Esophagus muscularis mucosa (tissue), 4 donors: Measurements from ENCODE around the gene JTB. TPM values are rescaled to one million over a fixed set of nuclear protein-coding genes. Genes with fewer than 3 reads are reported as not detected.
"Not testable (repeated sequence)": the region's sequence is repeated elsewhere in the genome, so short reads cannot be mapped to it uniquely, and the experiment has no call there.

Source experiments
- DNase-seq: peaks from one replicate; pipeline ENCODE4 v3.0.0-alpha.2; 2017; ENCODE audit errors: extremely low spot score
- H3K27ac ChIP-seq, 4 donors: fragments of 200-600 bp; sonication (generic); replicated peaks in 1 of 4; 1 replicate in 3 of 4; 2 replicates in 1 of 4; pipeline ENCODE4 v1.5.1; 2016 to 2019; ENCODE audit warnings: mild to moderate bottlenecking in 1 of 4
- H3K27me3 ChIP-seq, 4 donors: fragments of 200-600 bp; sonication (generic); one replicate each; pipeline versions ENCODE4 v1.5.1 to v1.6.0; 2016 to 2019
- H3K36me3 ChIP-seq, 4 donors: fragments of 200-600 bp; sonication (generic); one replicate each; pipeline ENCODE4 v1.5.1; 2016 to 2019
- H3K4me1 ChIP-seq, 4 donors: fragments of 200-600 bp; sonication (generic); one replicate each; pipeline ENCODE4 v1.5.1; 2016 to 2019
- H3K4me3 ChIP-seq, 4 donors: fragments of 200-600 bp; sonication (generic); 1 replicate in 2 of 4; 2 replicates in 2 of 4; pipeline ENCODE4 v1.5.1; 2016 to 2019; ENCODE audit warnings: mild to moderate bottlenecking in 4 of 4, moderate library complexity in 1 of 4
- H3K9me3 ChIP-seq, 4 donors: fragments of 200-600 bp; sonication (generic); 1 replicate in 3 of 4; 2 replicates in 1 of 4; pipeline ENCODE4 v1.5.1; 2016 to 2019
- CTCF ChIP-seq, 3 experiments: fragments of 200-600 bp in 2 of 3; fragments of 450-650 bp in 1 of 3; sonication (generic) in 2 of 3; IDR thresholded peaks; one replicate each; pipeline ENCODE4 v1.5.1; 2017 to 2019; ENCODE audit warnings: antibody characterized with exemption in 3 of 3, mild to moderate bottlenecking in 2 of 3, moderate library complexity in 1 of 3
- EP300 ChIP-seq: sonication (generic); formaldehyde crosslinking; IDR thresholded peaks from one replicate; pipeline ENCODE4 v1.6.1; 2017; ENCODE audit warnings: antibody characterized with exemption
- POLR2A ChIP-seq: fragments of 450-650 bp; IDR thresholded peaks from one replicate; pipeline ENCODE4 v1.6.1; 2017; ENCODE audit warnings: antibody characterized with exemption, moderate library complexity, mild to moderate bottlenecking, low read depth
- POLR2AphosphoS5 ChIP-seq, 2 donors: sonication (generic); formaldehyde crosslinking; IDR thresholded peaks; one replicate each; pipeline ENCODE4 v1.6.1; 2017; ENCODE audit warnings: antibody characterized with exemption in 2 of 2
- WGBS: methylation state at CpG from one replicate; pipeline ENCODE4 v1.1.5; 2018; 5-methylcytosine and 5-hydroxymethylcytosine counted together
- intact Hi-C: fragments of 100-400 bp; cut with DNase I; formaldehyde crosslinking; loops from one replicate; pipeline ENCODE4 v1.15.1; 2023
- total RNA-seq, 4 donors: library from RNA; depleted of rRNA; stranded (reverse); fragments of >200 nt; gene quantifications; one replicate each; pipeline versions ENCODE4 v1.1.0 to v1.2.1, GENCODE V29; 2016

The JTB gene
- total RNA-seq, 4 donors from 2014 or later, result 175 to 238 (median 216) TPM

DNA sequence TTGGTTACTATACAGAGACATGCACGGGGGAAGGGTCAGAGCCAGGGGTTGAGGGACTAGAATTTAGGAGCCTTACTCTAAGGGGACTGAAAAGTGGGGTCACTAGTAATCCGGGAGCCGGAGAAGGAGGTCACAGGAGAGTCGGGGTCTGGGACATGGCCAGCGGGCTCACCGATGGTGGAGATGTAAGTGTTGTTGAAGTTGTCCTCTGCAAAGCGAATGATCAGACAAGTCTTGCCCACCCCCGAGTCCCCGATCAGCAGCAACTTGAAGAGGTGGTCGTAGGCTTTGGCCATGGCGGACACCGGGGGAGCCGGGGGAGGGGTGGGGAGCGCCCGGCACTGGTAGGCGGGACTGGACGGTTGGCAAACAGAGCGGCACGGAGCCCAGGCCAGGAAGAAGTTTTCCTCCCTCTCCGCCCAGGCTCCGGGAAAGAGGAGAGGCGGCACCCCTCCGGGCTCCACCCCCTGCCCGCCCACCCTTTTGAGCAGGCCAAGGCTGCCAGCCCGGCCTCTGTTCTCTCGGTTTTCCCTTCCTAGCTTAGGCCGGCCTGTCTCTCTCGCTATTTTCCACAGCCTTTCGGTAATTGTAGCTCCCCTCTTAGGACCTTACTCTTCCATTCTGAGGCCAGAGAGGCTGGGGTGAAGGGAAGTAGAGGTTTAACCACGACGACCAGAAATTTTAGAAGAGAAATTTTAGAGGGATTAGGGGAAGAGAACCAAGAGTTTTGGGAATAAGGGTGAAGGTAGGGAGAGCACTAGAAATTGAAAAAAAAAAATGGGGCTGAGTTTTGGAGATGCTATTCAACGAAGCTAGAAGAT, 8.7 kb upstream of the JTB start, which contains the start of gene RAB13:
RAB13 (minus strand) TSS at position 399 of the 821 bp plus-strand sequence; CDS start at position 296, 103 bp downstream.
- Histone ChIP-seq H3K9me3 (no peaks in the 10 kb centered on the region), H3K4me3 (peak within 1 kb of the TSS; percentile 61 to 71 (median 64)), H3K27me3 (no peaks in the 10 kb centered on the region), H3K4me1 (peaks cover 18 to 39% (median 37%) of the 10 kb centered on the region in 4 donors), H3K27ac (peak within 1 kb of the TSS; percentile 83 to 91 (median 88)), H3K36me3 (peaks cover 4 to 23% (median 15%) of the 10 kb centered on the region in 4 donors)
- no peak for TF ChIP-seq POLR2A
- peak; percentile 72 to 84 for TF ChIP-seq POLR2AphosphoS5 (IDR thresholded peaks at IDR 0.05)
- intact Hi-C loops, result loop anchor here (2.0 to 5.0 kb wide), 3 partner anchors 39 to 309 kb away; partner anchors contain the start of genes DENND4B and NPR1
- DNase-seq, result peak; percentile 98
- WGBS, result 2% methylated on average over 27 of the region's 32 CpGs

DNA sequence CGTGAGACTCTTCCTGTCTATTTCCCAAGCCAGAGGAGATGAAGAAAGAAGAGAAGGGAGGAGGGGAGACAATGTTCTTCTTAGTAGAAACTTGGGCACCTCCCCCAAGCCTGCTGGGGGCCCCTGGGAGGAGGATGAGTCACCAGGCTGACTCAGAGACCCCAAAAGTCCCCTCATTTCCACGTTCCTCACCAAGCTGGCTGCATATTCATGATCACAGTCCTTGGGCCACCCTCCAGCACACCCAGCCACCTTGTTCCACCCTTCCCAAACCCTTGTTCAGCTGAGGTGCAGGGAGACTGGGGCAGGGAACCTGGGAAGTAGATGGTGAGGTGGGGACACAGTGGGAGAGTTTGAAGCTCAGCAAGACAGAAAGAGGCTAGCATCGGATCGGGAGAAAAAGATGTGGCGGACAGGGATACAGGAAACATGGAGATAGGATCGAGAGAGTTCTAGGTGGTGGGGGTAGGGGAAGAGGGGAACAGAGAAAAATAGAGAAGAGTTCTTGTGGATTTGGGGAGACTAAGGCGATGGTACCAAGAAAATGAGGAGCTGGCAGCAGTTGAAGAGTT, 8.0 kb upstream of the JTB start:
- intact Hi-C loops, result loop anchor here (5.0 kb wide), 2 partner anchors 38 to 308 kb away; partner anchors contain the start of genes DENND4B and NPR1
- peak overlapping the region; percentile 83 to 91 (median 88) for H3K27ac ChIP-seq
- TF ChIP-seq POLR2A, result no peak
- no peak for TF ChIP-seq EP300
- peak; percentile 34 to 68 for TF ChIP-seq POLR2AphosphoS5 (IDR thresholded peaks at IDR 0.05)
- no peak for TF ChIP-seq CTCF (IDR thresholded peaks at IDR 0.05)
- H3K4me1 ChIP-seq, result peaks cover 18 to 39% (median 36%) of the 10 kb centered on the region in 4 donors
- H3K4me3 ChIP-seq, result peak overlapping the region; percentile 61 to 71 (median 64)
- no peaks in the 10 kb centered on the region for H3K9me3 ChIP-seq
- H3K36me3 ChIP-seq, result peaks cover 4 to 31% (median 21%) of the 10 kb centered on the region in 4 donors
- no peaks in the 10 kb centered on the region for H3K27me3 ChIP-seq
- WGBS, result 9% methylated on average over 7 of the region's 7 CpGs
- DNase-seq, result no peak

DNA sequence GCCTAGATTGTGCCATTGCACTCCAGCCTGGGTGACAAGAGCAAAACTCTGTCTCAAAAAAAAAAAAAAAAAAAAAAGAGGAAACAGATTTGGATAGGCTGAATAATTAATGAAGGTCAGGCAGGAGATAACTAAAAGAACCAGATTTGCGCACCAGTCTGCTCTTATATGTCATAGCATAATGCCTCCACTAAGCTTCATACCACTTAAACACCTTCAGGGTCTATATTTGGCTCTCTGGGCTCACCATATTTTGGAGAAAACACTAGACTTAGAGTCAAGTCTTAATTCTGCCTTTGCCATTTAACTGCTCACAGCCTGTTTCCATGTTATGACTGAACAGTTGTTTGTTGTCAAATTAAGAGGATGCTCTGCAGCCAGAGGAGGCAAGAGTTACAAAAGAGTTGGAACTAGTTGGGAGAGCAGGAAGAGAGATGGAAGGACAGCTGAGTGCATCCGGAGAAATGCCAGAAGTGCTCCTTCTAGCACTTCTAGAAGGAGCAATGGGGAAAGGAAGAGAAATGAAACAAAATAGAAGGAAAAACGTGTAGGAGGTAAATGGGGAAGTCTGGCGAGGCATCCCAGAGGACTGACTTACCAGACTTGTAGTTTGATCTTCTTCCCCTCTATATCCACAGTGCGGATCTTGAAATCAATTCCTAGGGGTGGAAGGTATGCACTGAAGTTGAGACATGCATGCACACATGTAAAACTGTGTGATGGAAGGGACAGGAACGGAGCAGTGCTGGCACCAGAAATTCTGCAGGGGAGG, 6.8 kb upstream of the JTB start:
- H3K27me3 ChIP-seq, result no peaks in the 10 kb centered on the region
- no peak for DNase-seq
- H3K36me3 ChIP-seq, result peaks cover 4 to 34% (median 21%) of the 10 kb centered on the region in 4 donors
- peak overlapping the region; percentile 83 to 91 (median 88) for H3K27ac ChIP-seq
- H3K4me1 ChIP-seq, result peaks cover 11 to 33% (median 28%) of the 10 kb centered on the region in 4 donors
- peak in 1 of 2 donors; percentile 26 for TF ChIP-seq POLR2AphosphoS5 (IDR thresholded peaks at IDR 0.05)
- no peak for TF ChIP-seq EP300
- WGBS, result 65% methylated on average over 6 of the region's 6 CpGs
- intact Hi-C loops, result no loop called here
- H3K4me3 ChIP-seq, result peak overlapping the region; percentile 61 to 71 (median 64)
- no peaks in the 10 kb centered on the region for H3K9me3 ChIP-seq

- Histone ChIP-seq H3K4me1 (peaks cover 17 to 40% (median 34%) of the 10 kb centered on the region in 4 donors), H3K36me3 (peaks cover 4 to 34% (median 21%) of the 10 kb centered on the region in 4 donors)
- H3K27ac ChIP-seq, H3K27me3 ChIP-seq, DNase-seq, intact Hi-C loops, H3K9me3 ChIP-seq, H3K4me3 ChIP-seq: not testable (repeated sequence)
- WGBS, result 87% methylated on average over 2 of the region's 2 CpGs
Measured at GRCh38 chr1:153981735-153982134, 4.3 kb upstream of the JTB start.

DNA sequence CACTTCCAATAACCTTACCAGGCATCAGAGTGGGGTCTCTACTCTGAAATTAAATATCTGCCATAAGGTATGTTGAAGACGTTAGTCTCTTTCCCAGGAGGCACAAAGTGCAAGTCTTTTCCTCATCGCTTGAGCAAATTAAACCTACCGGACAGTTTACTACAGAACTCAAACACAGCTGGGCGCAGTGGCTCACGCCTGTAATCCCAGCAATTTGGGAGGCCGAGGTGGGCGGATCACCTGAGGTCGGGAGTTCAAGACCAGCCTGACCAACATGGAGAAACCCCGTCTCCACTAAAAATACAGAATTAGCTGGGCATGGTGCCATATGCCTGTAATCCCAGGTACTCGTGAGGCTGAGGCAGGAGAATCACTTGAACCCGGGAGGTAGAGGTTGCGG, 1.6 kb upstream of the JTB start:
- DNase-seq, H3K27me3 ChIP-seq, H3K4me3 ChIP-seq, H3K9me3 ChIP-seq: not testable (repeated sequence)
- Histone ChIP-seq H3K36me3 (peaks cover 15 to 56% (median 41%) of the 10 kb centered on the region in 4 donors), H3K27ac (peak overlapping the region in 1 of 4 donors; percentile 93), H3K4me1 (peaks cover 19 to 35% (median 29%) of the 10 kb centered on the region in 4 donors)
- WGBS, result 90% methylated on average over 12 of the region's 12 CpGs
- intact Hi-C loops, result loop anchor here (5.0 kb wide), 1 partner anchor 57 kb away; the partner anchor contains the start of gene GATAD2B

GRCh38 chr1:153978274-153978909, 918 bp upstream of the JTB start:
- no peak for DNase-seq
- H3K27ac ChIP-seq, result peak overlapping the region; percentile 93 to 95 (median 94)
- no peaks in the 10 kb centered on the region for H3K9me3 ChIP-seq
- peaks cover 22 to 61% (median 45%) of the 10 kb centered on the region in 4 donors for H3K36me3 ChIP-seq
- intact Hi-C loops, result loop anchor here (5.0 kb wide), 1 partner anchor 56 kb away; the partner anchor contains the start of gene GATAD2B
- TF ChIP-seq POLR2A, result no peak
- TF ChIP-seq EP300, result no peak
- no peak for TF ChIP-seq CTCF (IDR thresholded peaks at IDR 0.05)
- no peak for TF ChIP-seq POLR2AphosphoS5 (IDR thresholded peaks at IDR 0.05)
- 62% methylated on average over 9 of the region's 9 CpGs for WGBS
- H3K4me3 ChIP-seq, result peak overlapping the region; percentile 72 to 100 (median 94)
- H3K4me1 ChIP-seq, result peaks cover 19 to 34% (median 25%) of the 10 kb centered on the region in 4 donors
- H3K27me3 ChIP-seq, result no peaks in the 10 kb centered on the region
